Measurements from ENCODE around the gene NUMB.

Gene NUMB

GRCh38 chr14:73458183-73458976, at the start of gene NUMB:
NUMB (minus strand) TSS chr14:73458546; CDS start chr14:73355751, 102,795 bp downstream.
- peak; percentile 97 for DNase-seq

- DNase-seq = no peak
These were observed 45.3 kb upstream of the NUMB start for GRCh38 chr14:73503648-73504047.

GRCh38 chr14:73502017-73502619, 43.8 kb upstream of the NUMB start:
- no peak for DNase-seq

- DNase-seq = no peak
These were observed 42.0 kb upstream of the NUMB start for GRCh38 chr14:73500360-73500759.

- no peak for DNase-seq
These were observed 36.2 kb upstream of the NUMB start for GRCh38 chr14:73494593-73494992.

- no peak for DNase-seq
These were observed 34.3 kb upstream of the NUMB start for GRCh38 chr14:73492670-73493069.

- DNase-seq = peak; percentile 46
These were observed 33.8 kb upstream of the NUMB start for GRCh38 chr14:73492043-73492552.

- peak; percentile 59 for DNase-seq
These were observed 33.1 kb upstream of the NUMB start for GRCh38 chr14:73491256-73492042.

GRCh38 chr14:73489481-73490175, 31.3 kb upstream of the NUMB start:
- no peak for DNase-seq

GRCh38 chr14:73478684-73479083, 20.3 kb upstream of the NUMB start:
- DNase-seq = no peak

GRCh38 chr14:73477618-73478266, 19.4 kb upstream of the NUMB start:
- DNase-seq = no peak

GRCh38 chr14:73476451-73476931, 18.1 kb upstream of the NUMB start:
- DNase-seq = no peak

- no peak for DNase-seq
These were observed 16.6 kb upstream of the NUMB start for GRCh38 chr14:73474952-73475351.

GRCh38 chr14:73472185-73473114, 14.1 kb upstream of the NUMB start:
- DNase-seq = no peak

- no peak for DNase-seq
These were observed 13.3 kb upstream of the NUMB start for GRCh38 chr14:73471582-73472184.

GRCh38 chr14:73468828-73469375, 10.6 kb upstream of the NUMB start:
- no peak for DNase-seq

- DNase-seq = no peak
These were observed 9.5 kb upstream of the NUMB start for GRCh38 chr14:73467800-73468199.

- no peak for DNase-seq
These were observed 9.0 kb upstream of the NUMB start for GRCh38 chr14:73467377-73467776.

- DNase-seq = no peak
These were observed 8.5 kb upstream of the NUMB start for GRCh38 chr14:73466861-73467260.

Measured in right forelimb (tissue), 1 donor.